HG03521 (cell line): ENCODE measurements around the gene PLAU.
"Not testable (repeated sequence)": the region's sequence is repeated elsewhere in the genome, so short reads cannot be mapped to it uniquely, and the experiment has no call there.

Experiments
- ATAC-seq: cut with Tn5 transposase; IDR thresholded peaks from one replicate; pipeline ENCODE4 v1.9.1; 2021; ENCODE audit warnings: mild to moderate bottlenecking, moderate library complexity; ENCODE audit not compliant: unreplicated experiment

The PLAU gene

DNA sequence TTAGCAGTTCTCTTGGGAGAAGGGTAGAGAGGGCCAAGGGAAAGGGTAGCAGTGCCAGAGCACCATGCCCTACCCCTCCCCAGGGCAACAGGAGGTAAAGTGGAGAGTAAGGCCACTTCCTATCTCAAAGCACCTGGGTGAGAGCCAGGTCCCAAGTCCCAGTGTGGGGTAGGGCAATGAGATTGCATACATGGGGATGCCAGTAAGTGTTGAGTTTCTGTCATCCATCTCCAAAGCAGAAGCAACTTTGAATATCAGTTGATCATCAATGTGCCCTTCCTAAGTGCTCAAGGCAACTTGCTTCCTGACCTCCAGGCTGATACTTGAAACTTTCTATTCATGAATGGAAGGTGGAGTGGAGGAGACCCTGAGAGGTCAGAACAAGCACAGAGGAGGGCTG is 34.4 kb upstream of the PLAU start:
- ATAC-seq, result no peak

DNA sequence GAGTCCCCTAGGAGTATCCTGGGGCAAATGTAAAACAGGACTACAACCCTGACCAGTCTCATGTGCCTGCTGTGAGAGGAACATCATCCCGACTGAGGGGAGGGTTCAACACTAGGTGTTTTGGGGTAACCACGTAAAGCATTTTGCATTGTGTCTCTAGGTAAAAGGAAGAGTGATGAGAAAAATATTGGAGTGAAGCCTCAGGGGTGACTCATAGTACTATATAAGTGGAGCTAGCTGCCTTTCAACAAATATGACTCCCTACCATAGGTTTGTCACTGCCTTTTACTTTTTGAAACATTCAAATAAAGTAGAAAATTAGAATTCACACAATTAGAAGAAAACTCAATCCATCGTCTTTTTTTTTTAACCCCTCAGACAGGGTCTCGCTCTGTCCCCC is 34.0 kb upstream of the PLAU start:
- ATAC-seq, result no peak

DNA sequence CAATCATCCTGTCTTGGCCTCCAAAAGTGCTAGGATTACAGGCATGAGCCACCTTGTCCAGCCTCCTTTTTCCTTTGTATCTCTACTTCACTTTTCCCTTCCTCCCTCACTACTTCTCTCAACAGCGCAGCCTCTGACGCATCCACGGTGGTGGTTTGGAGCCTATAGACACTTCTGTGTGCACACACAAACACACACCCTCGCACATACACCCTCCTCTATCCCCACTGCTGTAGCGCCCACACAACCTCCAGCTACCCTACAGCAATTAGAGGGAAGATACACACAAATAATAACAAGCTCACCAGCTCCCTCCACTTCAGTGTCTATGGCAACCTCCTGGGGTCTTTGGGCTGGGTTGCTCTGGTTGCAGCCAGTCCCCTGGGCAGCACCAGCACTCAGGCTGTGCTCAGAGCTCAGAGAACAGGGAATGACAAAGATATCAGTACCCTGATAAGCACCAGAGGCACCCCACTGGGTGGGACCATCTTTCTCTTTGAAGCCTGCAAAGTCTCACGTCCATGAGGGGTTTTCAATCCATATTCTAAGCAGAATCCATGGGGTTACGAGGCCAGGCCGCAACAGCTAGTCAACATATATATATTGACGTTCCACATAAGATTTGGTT is 33.3 kb upstream of the PLAU start:
- no peak for ATAC-seq

DNA sequence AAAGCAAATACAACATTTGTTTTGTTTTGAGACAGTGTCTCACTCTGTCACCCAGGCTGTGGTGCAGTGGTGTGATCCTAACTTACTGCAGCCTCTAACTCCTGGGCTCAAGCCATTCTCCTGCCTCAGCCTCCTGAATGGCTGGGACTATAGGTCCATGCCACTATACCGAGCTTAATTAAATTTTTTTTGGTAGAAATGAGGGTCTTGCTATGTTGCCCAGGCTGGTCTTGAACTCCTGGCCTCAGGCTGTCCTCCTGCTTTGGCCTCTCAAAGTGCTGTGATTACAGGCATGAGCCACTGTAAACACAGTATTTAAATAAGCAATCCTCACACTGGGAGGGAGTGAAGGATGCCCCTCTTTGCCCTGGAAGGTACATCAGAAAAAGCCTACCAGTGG is 32.6 kb upstream of the PLAU start:
- no peak for ATAC-seq

DNA sequence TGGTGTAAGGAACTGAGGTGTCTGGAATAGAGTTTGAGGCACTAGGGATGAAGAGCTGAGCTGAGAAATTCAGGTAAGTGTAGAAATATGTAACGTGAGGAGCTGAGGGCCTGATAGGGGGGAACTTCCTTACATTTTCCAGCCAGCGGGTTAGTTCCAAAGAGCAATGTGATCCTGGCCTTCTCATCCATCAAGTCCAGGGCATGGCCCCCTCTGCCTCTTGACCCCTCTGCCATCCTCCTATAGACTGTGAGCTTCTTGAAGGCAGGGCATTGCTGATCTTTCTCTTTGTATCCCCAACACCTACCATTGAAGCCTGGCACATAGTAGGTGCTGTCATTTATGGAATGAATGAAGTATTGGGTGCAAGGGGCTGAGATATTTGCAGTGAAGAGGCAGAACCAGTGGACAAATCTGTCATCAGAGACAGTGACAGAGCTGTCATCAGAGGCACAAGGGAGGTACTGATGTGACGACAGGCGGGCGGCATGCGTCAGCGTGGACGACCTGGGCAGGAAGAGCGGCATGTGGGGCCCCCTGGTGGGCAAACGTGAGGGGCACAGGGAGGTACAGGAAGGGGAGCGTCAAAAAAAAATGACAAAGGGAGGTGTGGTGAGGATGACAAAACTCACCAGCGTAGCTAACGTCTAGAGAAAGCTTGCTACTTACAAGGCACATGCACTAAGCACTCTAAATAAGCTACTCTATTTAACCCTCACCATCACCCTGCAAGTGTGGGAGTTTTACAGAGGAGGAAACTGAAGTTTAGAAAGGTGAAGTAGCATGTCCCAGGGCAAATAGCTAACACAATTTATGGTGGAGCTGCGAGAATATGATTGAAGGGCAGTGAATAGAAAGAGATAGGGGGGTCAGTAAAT is 31.4 kb upstream of the PLAU start:
- peak; percentile 73 for ATAC-seq

DNA sequence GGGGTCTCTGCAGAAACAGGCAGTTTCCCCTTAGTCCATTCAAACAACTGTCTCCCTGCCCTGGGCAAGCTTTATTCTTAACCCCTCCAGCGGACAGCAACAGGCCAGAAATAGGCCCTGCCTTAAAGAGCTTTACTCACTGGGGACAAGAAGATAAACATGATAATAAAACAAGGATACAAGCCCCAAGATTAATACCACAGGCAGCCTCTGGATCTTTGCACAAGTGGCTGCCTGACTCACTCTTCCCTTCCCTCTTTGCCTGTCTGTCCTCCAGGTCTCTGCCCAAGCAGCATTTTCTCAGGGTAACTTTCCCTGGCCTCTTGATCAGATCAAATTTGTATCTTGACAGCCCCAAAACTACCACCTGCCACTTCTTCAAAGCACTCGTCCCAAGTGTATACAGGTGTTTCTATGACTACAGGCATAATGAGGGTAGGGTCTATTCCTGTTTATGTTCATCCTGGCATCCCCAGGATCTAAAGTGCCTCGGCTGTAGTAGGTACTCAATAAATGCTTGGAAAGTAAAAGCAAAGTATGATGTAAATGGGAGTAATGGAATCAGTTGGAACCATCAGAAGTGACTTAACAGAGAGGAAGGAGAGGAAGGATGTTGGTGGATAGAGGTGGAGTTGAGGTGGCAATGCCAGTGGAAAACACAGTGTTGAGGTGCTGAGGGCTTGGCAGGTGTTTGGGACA is 29.6 kb upstream of the PLAU start:
- no peak for ATAC-seq

DNA sequence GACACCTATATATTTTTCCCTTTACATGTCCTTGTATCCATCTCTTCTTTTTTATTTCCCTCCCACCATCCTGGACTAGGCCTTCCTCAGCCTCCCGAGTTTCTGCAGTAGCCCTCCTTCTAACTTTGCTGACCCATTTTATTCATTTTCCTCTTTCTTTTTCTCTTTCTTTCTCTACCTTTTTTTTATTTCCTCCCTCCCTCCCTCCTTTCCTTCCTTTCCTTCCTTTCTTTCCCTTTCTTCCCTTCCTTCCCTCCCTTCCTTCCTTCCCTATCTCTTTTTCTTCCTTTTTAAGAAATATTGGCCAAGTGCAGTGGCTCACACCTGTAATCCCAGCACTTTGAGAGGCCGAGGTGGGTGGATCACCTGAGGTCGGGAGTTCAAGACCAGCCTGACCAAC is 26.9 kb upstream of the PLAU start:
- ATAC-seq, result no peak

DNA sequence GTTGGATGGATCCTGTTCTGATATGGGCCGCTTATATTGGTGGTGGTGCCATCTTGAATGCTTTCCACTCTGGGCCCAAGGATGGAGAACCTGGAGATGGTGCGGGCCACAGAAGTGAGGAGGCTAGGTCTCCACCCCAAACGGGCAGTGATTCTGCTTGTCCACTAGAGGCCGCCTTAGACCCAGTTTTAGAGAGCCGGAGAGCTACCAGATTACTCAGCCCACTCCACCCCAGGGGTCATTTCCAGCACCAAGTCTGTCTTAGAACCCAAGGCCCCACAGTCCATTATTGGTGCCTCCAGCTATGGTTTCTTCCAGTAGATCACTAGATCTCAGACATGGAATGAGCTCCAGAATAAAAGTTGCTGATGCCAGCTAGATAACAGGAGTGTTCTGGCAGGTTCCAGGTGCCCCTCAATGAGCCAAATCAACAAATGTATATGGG is 24.8 kb upstream of the PLAU start:
- ATAC-seq, result peak; percentile 64

DNA sequence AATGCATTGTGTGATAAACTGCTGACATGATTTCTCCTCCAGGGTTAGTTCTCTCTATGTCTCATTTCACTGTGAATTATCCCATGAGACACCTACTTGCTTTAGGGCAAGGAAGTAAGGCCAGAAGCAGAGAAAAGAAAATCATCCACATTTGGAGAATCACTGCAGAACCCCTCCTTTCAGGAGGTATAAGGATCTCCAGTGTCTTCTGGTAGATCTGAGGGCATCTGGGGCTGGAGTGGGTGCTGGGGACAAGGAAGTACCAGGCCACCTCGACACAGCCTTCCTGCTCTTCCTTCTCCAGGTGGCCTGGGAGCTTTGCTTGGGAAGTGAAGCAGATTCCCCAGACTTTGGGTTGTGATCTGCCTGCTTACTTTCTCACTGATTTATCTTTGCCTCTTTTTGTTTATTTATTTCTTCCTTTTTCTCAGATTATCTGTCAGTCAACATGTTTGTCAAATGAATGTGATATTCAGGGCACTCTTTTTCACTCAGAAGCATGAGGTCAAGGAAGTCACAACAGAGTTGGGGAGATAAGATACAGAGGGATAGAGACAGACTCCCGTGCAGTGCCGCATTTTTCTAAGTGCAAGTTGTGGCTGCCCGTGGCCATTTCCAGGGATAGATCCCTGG is 24.2 kb upstream of the PLAU start:
- no peak for ATAC-seq

DNA sequence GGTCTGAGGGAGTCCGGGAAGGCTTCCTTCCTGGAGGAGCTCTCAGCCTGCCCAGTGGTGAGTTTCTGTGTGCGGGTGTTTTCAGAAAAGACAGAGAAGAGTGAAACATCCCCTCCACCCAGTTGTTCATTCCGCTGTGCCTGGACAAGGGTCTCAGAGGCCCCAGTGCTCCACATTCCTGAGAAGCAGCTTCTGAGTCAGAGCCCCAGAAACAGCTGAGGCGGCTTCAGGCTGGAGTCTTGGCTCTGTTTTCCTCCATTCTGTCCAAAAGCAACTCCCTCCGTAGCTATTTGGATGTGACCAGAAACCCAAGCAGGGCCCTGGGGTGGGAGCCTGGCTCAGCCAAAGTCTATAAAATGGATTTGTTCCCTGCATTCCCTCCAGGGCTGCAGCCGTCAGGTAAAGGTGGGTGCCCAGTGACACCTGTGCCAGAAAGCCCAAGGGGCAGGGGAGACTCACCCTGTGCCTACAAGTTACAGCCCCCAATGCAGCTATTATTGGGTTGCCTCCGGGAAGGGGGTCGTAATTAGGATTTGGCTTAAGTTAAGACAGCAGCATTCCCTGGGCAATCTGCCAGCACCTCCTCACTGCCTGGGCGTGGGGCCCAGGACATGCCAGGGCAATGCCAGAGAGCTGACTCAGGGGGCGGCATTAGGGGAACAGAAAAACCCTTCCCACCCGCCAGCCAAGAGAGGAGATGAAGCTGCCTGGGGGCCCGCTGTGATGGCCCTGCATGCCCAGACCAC is 23.5 kb upstream of the PLAU start:
- ATAC-seq, result no peak

DNA sequence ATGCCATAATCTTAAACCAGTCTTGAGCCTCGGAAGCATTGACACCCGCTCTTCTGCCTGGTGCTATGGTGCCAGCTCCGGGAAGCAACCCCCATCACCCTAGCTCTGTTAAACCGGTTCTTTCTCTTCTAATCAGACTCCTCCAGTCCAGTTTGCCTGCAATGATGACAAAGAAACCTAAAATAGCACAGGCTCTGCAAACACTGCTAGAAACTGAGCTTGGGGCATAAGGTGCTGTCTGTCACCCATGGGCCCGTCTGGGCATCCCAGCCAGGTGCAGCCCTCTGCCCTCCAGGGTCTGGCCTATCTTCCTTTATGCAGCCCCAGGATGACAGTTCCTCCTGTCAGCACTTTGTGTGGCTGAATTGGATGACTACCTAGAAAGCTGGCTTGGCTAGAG is 22.4 kb upstream of the PLAU start:
- ATAC-seq, result no peak

DNA sequence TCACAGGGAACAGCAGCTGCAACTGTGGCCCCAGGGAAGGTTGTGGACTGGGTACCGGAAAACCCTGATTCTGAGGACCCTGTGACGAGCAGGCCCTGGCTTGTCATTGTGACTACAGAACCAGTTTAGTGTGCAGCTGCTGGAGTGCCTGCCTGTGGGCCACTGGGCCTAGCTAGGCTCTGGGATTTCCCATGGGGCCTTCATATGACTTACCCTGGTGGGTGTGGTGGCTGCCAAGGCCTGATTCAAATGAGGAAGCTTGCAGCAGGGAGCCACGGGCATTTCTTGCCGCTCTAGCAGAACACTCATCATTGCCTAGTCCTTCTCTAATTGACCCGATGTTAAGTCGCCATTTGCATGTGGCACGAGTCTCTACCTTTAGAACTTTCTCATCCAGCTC is 21.9 kb upstream of the PLAU start:
- ATAC-seq, result no peak

DNA sequence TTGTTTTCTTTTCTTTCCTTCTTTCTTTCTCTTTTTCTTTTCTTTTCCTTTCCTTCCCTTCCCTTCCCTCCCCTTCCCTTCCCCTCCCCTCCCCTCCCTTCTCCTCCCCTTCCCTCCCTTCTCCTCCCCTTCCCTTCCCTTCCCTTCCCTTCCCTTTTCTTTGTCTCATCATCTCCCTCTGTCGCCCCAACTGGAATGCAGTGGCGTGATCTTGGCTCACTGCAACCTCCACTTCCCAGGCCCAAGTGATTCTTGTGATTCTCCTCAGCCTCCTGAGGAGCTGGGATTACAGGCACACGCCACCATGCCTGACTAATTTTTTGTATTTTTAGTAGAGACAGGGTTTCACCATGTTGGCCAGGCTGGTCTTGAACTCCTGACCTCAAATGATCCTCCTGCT is 21.5 kb upstream of the PLAU start:
- not testable (repeated sequence) for ATAC-seq

DNA sequence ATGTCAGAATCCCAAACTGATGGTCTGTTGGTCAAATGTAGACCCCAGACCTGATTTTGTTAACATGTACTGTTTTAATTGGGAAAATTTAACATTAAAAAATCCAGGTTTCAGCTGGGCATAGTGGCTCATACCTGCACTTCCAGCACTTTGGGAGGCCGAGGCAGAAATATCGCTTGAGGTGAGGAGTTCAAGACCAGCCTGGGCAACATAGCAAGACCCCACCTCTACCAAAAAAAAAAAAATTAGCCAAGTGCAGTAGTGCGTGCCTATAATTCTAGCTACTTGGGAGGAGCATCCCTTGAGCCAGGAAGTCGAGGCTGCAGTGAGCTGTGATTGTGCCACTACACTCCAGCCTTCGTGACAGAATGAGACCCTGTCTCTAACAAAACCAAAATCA is 20.7 kb upstream of the PLAU start:
- ATAC-seq, result no peak

DNA sequence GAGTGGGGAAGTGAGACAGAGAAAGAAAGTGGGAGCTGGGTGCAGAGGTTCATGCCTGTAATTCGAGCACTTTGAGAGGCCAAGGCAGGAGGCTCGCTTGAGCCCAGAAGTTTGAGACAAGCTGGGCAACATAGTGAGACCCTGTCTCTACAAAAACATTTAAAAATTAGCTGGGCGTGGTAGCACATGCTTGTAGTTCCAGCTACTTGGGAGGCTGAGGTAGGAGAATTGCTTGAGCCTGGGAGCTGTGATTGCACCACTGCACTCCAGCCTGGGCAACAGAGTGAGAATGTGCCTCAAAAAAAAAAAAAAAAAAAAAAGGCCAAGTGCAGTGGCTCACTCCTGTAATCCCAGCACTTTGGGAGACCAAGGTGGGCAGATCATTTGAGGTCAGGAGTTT is 20.1 kb upstream of the PLAU start:
- not testable (repeated sequence) for ATAC-seq

DNA sequence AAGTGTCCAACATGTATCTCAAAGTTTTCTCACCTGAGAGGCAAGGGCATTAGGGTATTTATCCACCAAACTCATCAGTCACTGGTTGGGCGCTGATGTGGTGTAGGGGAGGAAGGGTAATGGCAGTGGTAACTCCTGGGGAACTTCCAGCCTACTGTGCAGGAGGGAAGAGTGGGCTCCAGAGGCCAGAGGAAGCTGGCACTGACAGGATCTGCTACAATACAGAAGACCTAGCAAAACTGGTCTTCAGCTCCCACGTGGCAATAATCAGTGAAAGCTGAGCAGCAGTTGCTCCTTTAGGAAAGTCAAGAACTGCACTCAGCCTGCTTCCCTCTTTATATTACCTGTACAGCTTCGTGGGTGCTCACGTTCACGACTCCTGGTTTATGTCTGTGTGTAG is 19.4 kb upstream of the PLAU start:
- no peak for ATAC-seq

DNA sequence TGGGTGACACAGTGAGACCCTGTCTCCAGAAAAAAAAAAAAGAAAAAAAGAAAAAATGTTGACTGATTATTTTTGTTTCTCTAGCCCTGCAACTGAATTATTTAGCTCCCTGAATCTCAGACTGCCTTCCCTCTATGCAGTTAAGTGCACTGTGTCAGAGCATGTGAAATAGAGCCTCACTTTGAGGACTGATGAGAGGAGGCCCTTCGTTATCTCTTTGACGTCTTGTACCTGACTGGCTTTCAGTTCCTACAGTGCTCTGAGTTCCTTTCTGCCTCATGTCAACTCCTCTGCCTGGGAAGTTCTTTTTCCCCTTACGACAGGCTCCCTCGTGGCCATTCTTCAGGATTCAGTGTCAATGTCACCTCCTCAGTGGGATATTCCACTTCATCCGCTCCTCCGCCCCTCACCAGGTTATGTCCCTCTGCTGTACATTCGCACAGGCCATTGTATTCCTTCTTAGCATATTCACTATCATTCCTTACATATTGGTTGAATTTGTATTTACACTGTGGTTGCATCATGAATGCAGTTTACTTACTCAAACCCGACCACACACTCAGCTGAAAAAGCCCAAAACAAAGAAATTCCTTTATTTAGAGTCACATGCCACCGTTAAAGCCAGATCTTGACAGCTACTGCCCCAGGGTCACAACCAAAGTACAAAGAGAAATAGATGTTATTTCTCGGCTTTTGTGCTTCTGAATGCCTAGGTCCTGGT is 18.5 kb upstream of the PLAU start:
- ATAC-seq, result no peak

DNA sequence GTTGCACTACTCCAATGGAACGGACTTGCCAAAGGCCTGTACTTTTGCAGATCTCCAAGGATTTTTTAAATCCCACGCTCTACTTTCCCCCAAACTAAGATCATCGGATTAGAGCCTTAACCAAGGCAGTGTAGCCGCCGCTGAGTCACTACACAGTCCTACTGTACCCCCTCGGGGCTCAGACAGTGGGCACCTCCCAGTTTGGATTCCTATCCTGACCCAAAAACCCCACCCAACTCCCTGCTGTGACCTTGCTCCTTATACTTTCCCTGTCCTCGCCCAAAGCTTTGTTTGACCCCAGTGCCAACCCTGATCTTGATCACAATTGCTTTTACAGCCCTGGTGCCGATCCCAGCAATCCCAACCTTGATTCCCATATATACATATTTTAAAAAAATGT is 17.5 kb upstream of the PLAU start:
- no peak for ATAC-seq

DNA sequence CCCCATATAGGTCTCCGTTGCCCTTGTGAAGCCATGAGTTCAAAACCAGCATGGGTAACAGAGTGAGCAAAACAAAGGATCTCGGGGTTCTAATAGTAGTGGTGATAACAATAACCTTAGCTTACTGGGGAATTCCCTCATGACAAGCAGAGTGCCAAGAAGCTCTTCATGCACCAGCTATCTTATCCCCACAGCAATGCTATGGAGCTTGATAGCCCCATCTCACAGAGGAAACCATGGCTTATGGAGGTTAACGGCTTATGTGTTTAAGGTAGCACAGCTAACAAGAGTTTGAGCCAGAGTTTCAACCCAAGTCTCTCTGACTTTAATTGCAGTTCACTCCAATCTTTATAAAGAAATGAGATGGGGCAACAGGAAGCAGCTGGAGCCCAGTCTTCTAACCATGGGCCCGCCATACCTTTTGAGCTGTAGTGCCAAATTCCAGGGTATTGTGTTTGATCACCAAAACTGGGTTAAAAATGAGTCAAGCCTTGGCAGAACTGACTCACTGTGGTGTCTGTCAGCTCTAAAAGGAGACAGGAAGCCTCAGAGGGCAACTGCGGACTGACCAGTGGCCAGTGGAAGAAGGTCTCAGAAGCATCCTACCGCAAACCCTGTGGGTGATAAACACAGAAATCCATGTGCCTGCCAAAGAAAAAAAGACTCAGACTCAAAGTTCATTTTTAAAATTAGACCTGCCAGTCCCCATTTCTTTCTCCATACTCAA is 16.5 kb upstream of the PLAU start:
- ATAC-seq, result no peak
